MG63 (cell line): ENCODE measurements around the gene FLRT3. TPM values are rescaled to one million over a fixed set of nuclear protein-coding genes. Genes with fewer than 3 reads are reported as not detected.

Experiments
- DNase-seq: peaks from one replicate; pipeline ENCODE4 v3.0.0-alpha.2; 2020
- H3K27me3 ChIP-seq: fragments of 250-450 bp; sonication (Bioruptor Pico); 2 replicates; pipeline ENCODE4 v1.5.1; 2020; ENCODE audit warnings: mild to moderate bottlenecking, moderate library complexity
- H3K36me3 ChIP-seq: fragments of 250-450 bp; sonication (Bioruptor Pico); 2 replicates; pipeline ENCODE4 v1.5.1; 2020; ENCODE audit warnings: mild to moderate bottlenecking, moderate library complexity
- H3K4me3 ChIP-seq: fragments of 250-450 bp; sonication (Bioruptor Pico); 2 replicates; pipeline ENCODE4 v1.5.1; 2020; ENCODE audit warnings: mild to moderate bottlenecking, moderate library complexity
- H3K9me3 ChIP-seq: fragments of 250-450 bp; sonication (Bioruptor Pico); 2 replicates; pipeline ENCODE4 v1.5.1; 2020; ENCODE audit warnings: mild to moderate bottlenecking, moderate library complexity
- total RNA-seq: library from RNA; depleted of rRNA; stranded (reverse); fragments of >200 nt; shearing (Covaris generic); gene quantifications from 2 replicates; pipeline ENCODE4 v1.2.3, GENCODE V29; 2014; ENCODE audit warnings: low replicate concordance

Gene FLRT3
- total RNA-seq, 1 experiment from 2014 or later = 32.3 TPM

- no peaks in the 10 kb centered on the region for H3K27me3 ChIP-seq
- H3K36me3 ChIP-seq = no peaks in the 10 kb centered on the region
- H3K9me3 ChIP-seq = no peaks in the 10 kb centered on the region
- peak; percentile 9 for DNase-seq
- no peak overlapping the region for H3K4me3 ChIP-seq
These were observed 48.8 kb downstream of the FLRT3 start for GRCh38 chr20:14288341-14289330.

DNA sequence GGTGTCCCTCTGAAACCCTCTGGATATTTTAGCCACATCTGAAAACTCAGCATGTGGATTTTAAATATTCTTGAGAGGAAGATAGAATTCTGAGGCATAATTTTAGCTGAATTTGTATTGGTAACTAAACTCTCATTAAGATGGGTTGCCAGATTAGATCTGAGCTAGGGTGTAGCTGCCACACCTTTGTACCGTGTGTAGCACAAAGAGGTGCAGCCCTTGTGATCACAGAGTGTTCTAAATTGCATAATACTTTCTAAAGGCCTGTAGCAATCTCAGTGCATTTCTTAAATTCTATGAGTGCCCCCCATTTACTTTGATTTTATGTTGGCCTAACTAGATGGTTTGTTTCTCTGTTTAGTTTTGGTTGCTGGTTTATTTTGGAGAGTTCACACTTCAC is 53.0 kb downstream of the FLRT3 start:
- H3K4me3 ChIP-seq = no peak overlapping the region
- no peak for DNase-seq
- no peaks in the 10 kb centered on the region for H3K27me3 ChIP-seq
- no peaks in the 10 kb centered on the region for H3K9me3 ChIP-seq
- no peaks in the 10 kb centered on the region for H3K36me3 ChIP-seq

DNA sequence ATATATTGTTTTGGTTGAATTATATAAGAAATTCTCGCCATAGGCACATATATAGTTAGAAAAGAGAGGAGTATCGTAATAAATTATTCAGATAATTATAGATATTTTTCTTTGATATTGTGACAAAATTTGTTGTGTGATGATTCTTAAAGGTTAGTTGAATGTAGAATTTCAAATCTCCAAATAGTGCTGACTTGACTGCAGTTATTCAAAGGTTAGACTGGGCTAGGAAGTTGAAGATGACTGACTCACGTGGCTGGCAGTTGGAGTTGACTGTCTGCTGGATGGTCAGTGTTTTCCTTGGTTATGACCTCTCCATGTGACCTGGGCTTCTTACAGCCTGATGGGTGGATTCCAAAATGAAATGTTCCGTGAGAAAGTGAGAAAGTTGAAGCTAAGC is 55.3 kb downstream of the FLRT3 start:
- Histone ChIP-seq H3K4me3 (no peak overlapping the region), H3K36me3 (no peaks in the 10 kb centered on the region), H3K27me3 (no peaks in the 10 kb centered on the region), H3K9me3 (no peaks in the 10 kb centered on the region)
- no peak for DNase-seq
